Stimulated activated CD8-positive, alpha-beta memory T cell treated with anti-CD3 and anti-CD28 coated beads, Interleukin-4, amount 100 ng/mL, for 24 hours (primary cell): ENCODE measurements around the gene GPBP1.
"Not testable (repeated sequence)": the region's sequence is repeated elsewhere in the genome, so short reads cannot be mapped to it uniquely, and the experiment has no call there.

ENCODE experiments used
- DNase-seq: peaks from one replicate; pipeline ENCODE4 v3.0.0-alpha.2; 2020; ENCODE audit warnings: low read depth

The GPBP1 gene

DNA sequence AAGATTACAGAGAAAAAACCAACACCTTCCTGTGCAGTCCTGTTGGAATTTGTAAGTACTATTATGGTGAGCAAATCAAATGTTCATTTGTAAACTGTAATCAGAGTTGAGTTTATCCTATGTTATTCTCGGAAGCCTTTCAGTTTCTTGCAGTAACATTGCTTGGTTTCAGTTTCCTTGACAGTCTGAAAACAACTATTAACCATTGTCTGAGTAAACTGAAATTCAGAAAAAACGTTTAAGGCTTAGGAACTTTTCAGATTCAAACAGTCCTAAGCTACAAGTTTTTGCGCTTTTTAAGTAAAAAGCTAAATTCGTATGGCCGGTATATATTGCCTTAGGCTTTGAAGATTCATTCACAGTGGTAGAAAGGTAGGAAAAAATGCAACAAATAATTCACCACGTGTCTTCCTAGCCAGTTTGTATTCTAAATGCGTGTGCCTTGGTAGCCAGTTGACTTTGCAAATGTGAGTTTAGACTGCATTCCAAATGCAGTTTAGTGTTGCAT lies 2.5 kb downstream of the GPBP1 start:
- no peak for DNase-seq

DNA sequence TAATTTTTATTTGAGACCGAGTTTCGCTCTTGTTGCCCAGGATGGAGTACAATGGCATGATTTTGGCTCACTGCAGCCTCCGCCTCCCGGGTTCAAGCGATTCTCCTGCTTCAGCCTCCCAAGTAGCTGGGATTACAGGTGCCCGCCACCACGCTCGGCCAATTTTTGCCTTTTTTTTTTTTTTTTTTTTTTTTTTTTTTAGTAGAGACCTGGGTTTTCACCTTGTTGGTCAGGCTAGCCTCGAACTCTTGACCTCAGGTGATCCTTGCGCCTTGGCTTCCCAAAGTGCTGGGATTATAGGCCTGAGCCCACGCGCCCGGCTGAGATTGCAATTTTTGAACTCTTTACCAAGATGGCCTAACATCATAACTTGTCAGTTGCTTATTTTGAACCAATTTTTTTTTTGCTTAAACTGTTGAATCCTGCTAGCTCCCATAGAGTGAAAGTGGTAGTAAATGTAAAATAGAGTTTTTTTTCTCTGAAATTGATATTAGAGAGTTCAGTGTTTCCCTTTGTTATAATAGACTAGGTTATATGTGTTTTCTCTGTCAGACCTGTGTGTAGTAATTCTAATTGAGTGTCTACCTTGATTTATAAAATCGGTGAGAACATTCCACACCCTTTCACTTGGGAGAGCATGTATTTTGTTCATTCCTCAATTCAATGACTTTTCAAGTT lies 3.8 kb downstream of the GPBP1 start:
- DNase-seq: no peak

DNA sequence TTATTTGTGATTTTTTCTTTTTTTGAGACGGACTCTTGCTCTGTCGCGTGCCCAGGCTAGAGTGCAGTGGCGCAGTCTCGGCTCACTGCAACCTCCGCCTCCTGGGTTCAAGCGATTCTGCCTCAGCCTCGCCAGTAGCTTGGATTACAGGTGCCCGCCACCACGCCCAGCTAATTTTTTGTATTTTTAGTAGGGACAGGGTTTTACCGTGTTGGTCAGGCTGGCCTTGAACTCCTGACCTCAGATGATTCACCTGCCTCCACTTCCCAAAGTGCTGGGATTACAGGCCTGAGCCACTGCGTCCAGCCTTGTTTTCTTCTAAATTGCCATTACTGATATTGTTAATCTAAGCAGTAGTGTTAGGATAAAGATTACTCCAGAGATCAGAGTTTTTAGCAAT lies 4.4 kb downstream of the GPBP1 start:
- not testable (repeated sequence) for DNase-seq

DNA sequence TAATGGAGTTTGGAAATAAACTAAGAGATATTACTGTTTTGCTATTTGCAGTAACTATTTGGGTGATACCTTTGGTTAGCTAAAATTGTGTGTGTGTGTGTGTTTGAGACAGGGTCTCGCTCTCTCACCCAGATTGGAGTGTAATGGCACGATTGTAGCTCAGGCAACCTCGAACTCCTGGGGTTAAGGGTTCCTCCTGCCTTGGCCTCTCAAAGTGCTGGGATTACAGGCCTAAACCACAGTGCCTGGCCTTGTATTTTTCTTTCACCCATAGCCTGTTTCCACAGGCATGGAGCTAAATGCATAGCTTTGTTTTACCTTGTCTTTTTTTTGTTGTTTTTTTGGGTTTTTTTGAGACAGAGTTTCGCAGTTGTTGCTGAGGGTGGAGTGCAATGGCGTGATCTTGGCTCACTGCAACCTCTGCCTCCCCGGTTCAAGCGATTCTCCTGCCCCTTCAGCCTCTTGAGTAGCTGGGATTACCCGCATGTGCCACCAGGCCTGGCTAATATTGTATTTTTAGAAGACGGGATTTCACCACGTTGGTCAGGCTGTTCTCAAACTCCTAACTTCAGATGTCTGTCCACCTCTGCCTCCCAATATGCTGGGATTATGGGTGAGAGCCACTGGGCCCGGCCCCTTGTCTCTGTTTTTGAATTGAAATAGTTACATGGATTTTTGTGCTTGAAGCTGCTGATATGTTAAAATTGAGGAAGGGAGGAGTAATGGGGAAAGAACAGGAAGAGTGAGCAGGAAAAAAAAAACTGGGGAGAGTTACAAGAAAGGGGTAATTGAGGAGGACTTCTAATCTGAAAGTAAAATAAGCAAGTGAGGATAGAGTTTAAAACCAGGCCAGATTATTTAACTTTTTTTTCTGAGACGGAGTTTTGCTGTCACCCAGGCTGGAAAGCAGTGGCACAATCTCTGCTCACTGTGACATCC lies 5.7 kb downstream of the GPBP1 start:
- no peak for DNase-seq

DNA sequence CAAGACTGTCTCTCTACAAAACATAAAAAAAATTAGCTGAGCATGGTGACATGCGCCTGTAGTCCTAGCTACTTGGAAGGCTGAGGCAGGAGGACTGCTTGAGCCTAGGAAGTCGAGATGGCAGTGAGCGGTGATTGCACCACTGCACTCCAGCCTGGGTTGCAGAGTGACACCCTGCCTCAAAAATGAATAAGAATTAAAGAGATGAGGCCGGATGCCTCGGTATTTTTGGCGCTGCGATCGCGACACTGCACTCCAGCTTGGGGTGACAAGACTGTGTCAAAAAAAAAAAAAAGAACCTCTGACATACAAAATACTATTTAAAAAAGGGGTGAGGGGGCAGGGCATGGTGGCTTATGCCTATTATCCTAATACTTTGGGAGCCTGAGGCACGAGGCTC lies 7.3 kb downstream of the GPBP1 start:
- no peak for DNase-seq

DNA sequence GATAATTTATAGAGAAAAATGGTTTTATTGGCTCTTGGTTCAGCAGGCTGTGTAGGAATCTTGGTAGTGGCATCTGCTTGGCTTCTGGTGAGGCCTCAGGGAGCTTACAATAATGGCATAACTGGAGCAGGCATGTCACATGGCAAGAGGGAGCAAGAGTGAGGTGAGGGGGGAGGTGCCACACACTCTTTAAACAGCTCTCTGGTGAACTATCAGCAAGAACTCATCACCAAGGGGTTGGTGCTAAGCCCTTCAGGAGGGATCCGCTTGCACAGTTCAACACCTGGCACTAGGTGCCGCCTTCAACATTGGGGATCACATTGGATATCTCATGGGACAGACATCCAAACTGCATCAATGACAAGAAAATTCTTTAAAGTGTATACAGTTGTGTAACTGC lies 10.5 kb downstream of the GPBP1 start:
- DNase-seq: no peak

DNA sequence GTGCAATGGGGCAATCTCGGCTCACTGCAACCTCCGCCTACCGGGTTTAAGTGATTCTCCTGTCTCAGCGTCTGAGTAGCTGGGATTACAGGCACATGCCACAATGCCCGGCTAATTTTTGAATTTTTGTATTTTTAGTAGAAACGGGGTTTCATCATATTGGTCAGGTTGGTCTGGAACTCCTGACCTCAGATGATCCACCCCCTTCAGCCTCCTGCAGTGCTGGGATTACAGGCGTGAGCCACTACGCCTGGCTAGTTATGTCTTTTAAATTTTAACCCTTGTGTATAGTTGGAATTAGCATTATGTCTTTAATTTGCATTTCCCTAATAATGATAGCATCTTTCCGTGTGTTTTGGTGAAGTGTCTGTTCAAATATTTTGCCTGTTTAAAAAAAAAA lies 11.5 kb downstream of the GPBP1 start:
- no peak for DNase-seq

DNA sequence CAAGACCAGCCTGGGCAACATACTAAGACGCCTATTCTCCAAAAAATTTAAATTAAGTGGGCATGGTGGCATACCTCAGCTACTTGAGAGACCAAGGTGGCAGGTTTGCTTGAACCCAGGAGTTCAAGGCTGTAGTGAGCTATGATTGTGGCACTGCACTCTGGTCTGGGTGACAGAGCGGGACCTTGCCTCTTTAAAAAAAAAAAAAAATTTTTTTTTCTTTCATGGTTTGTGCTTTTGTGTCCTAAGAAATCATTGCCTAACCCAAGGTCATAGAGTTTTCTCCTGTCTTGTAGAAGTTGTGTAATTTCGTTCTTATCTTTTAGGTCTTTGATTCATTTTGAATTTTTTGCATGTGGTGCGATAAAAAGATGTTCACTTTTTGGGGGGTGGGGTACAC lies 12.3 kb downstream of the GPBP1 start:
- no peak for DNase-seq

DNA sequence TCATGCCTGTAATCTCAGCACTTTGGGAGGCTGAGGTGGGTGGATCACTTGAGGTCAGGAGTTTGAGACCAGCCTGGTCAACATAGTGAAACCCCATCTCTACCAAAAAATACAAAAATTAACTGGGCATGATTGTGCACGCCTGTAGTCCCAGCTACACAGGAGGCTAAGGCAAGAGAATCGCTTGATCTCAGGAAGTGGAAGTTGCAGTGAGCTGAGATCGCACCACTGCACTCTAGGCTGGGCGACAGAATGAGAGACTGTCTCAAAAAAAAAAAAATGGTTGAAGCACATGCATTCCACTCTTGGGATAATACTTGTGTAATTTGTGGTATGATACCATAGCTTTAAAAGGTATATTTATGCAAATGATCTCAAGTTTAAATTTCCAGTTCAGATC lies 14.1 kb downstream of the GPBP1 start:
- not testable (repeated sequence) for DNase-seq

DNA sequence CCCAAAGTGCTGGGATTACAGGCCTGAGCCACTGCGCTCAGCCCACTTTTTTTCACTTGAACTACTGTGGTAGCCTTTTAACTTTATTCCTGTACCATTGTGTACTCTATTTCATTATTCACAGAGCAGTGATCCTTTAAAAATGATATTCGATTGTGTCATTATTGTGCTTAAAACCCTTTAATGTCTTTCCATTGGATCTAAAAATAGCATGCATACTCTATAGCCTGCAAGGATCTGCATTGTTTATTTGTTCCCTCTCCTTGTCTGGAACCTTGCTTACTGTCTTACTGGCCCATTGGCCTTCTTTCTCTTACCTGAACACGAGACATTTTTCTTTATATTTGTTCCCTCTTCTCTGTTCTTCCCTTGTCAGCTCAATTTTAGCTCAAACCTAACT lies 15.7 kb downstream of the GPBP1 start:
- DNase-seq: no peak

DNA sequence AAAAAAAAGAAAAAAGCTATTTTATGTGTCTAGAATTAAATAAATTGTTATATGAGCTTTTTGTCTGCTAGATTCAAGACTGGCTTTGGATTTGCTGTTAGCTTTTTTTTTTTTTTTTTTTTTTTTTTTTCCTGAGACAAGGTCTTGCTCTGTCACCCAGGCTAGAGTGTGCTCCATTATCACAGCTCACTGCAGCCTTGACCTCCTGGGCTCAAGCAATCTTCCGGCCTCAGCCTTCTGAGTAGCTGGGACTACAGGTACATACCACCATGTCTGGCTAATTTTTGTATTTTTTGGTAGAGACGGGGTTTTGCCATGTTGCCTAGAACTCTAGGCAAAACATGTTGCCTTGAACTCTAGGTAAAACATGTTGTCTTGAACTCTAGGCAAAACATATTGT lies 16.7 kb downstream of the GPBP1 start:
- DNase-seq: no peak

DNA sequence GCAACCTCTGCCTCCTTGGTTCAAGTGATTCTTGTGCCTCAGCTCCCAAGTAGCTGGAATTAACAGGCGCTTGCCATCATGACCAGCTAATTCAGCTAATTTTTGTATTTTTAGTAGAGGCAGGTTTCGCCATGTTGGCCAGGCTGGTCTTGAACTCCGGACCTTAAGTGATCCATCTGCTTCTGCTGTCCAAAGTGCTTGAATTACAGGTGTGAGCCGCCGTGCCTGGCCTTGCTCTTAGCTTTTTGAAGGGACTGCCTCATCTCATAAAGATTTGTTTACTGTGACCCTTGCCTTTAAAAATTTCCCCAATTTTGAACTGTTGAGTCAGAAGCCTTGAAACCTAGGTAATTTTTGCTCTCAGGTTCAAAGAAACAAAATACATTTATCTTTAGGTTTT lies 17.3 kb downstream of the GPBP1 start:
- DNase-seq: no peak

DNA sequence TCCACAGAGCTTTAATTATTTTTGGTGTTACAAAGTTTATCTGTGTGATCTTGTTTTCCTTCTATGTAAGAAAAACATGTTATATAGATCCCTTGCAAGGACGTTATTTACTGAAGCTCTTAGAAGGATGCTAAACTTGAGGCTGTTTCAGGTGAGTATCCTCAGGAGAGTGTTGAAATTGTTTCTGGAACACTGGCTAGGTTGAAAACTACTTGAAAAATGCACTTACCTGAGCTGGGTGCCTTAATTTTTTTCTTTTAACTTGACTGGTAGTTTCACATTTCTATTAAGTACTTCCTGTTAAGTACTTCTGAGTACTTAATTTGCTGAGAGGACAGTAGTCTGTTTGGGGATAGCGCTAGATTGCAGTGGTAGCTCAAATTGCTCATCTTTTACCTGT lies 18.1 kb downstream of the GPBP1 start:
- DNase-seq: no peak

DNA sequence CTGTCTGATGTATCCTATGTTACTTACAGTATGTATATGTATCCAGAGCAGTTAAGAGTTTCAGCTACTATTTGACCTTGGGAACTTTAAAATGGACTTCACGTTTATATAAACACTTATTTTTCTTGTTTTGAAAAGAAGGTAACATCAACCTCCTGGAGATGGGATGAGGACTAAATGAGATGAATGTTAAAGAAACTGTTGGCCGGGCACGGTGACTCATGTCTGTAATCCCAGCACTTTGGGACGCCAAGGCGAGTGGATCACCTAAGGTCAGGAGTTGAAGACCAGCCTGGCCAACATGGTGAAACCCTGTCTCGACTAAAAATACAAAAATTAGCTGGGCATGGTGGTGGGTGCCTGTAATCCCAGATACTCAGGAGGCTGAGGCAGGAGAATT lies 19.0 kb downstream of the GPBP1 start:
- not testable (repeated sequence) for DNase-seq

DNA sequence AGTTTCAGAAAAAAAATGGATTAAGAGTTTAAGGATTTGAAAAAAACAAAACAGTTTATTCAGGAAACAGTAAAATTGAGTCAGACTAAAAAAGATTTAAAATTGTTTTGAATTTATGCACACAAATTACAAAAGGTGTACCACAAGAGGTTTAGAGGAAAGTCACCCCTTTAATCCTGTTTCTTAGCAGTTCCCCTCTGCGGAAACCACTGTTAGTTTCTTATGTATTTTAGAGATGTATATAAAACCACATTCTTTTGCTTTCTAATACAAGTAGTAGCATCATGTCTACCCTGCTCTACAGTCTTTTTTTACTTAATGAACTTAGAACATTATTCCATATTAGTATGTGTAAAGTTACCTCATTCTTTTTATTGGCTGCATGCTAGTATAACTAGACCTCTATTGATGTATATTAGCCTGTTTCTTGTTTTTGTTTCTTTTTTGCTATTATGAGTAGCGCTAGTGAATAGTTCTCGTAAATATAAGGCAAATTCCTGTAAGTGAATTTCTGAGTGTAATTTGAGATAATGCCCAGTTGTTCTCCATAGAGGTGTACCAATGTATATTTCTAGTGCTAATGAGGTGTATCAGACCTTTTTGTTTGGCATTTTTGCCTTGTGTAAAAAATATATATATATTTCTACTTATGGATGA lies 20.0 kb downstream of the GPBP1 start:
- no peak for DNase-seq

DNA sequence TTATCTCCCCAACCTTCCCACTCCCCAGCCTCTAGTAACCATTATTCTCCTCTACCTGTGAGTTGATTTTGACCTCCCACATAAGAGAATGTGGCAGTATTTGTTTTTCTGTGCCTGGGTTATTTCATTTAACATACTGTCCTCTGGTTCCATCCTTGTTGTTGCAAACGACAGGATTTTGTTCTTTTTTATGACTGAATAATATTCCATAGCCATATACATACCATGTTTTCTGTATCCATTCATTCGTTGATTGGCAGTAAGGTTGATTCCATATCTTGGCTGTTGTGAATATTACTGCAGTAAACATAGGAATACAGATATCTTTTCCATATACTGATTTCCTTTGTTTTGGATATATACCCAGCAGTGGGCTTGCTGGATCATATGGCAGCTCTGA lies 20.8 kb downstream of the GPBP1 start:
- no peak for DNase-seq

DNA sequence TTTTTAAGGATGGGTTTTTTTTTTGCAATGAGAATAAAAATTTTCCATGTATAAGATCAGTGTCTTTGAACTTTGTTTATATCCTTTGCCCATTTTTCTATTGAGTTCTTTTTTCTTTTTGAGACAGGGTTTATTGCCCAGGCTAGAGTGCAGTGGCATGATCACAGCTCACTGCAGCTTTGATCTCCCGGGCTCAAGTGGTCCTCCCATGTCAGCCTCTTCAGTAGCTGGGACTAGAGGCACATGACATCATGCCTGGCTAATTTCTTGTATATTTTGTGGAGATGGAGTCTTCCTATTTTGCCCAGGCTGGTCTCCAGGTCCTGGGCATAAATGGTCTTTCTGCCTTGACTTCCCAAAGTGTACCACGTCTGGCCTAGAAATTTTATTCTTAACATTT lies 21.2 kb downstream of the GPBP1 start:
- no peak for DNase-seq

DNA sequence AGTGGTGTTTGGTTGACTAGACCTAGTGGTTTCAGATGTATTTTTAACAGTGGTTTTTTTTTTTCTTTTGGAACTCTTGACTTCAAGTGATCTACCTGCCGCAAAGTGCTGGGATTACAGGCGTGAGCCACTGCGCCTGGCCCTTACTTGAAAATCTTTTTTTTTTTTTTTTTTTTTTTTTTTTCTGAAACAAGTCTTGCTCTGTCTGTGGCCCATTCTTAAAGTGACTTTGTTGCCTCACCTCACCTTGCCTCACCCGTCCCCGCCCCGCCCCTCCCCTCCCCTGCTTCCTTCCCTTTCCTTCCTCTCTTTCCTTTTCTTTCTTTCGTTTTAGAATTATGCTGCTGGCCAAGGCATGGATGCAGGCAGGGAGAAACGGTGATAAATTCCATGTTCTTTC lies 26.0 kb downstream of the GPBP1 start:
- DNase-seq: no peak

DNA sequence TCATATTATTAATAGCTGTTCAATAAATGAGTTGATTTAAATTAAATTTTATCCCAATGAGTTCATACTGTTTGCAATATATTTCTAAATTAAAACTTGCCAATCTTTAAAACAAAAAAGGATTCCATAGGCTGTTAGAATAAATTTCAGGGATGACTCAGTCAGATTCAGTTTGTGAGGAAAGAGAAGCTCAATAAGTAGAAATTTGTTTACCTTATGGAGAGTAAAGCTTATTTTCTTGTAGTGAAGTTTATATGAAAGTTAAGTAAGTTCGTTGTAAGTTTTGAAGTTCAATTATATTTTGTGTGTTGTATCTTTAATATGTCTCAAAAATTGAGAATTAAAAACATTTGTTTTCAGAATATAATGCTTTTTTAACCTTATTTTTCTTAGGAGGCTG lies 29.0 kb downstream of the GPBP1 start:
- DNase-seq: no peak

DNA sequence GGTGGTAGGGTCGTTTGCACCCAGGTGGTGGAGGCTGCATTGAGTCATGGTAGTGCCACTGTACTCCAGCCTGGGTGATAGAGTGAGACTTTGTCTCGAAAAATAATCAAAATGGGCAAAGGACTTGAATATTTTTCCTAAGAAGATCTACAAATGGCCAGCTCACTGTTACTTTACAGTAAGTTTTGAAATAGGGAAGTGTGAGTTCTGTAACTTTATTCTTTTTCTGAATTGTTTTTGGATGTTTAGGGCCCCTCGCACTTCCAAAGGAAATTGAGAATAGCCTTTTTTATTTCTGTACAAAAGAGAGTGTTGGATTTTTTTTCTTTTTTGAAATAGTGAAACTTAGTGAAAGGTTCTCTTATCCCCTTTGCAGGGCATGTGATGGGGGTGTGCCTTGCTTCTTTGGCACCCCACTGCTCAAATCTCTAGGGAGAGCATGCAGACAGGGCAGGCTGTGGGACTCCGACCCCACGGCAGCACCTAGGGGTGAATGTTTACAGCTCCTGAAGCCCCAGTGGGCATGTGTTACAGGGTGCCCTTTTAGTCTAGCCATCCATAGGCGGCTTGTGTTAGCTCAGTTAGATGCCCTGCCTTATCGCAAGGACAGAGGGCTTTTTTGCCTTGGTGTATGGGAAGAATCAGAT lies 33.3 kb downstream of the GPBP1 start:
- no peak for DNase-seq

DNA sequence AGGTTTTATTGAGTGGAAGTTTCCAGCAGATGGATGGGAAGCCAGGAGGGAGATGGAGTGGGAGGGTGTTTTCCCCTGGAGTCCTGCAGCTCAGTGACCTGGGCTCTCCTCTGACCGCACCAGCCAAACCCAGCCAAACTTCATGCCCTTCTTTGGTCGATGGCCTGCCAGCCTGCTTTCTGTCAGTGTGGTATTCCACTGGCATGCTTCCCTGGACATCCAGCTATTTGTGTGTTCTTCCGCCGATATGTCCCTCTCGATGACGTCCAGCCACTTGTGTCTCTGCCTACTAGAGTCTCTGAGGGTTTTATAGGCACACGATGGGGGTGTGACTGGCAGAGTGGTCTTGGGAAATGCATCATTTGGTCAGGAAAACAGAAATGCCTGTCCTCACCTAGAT lies 33.8 kb downstream of the GPBP1 start:
- no peak for DNase-seq

DNA sequence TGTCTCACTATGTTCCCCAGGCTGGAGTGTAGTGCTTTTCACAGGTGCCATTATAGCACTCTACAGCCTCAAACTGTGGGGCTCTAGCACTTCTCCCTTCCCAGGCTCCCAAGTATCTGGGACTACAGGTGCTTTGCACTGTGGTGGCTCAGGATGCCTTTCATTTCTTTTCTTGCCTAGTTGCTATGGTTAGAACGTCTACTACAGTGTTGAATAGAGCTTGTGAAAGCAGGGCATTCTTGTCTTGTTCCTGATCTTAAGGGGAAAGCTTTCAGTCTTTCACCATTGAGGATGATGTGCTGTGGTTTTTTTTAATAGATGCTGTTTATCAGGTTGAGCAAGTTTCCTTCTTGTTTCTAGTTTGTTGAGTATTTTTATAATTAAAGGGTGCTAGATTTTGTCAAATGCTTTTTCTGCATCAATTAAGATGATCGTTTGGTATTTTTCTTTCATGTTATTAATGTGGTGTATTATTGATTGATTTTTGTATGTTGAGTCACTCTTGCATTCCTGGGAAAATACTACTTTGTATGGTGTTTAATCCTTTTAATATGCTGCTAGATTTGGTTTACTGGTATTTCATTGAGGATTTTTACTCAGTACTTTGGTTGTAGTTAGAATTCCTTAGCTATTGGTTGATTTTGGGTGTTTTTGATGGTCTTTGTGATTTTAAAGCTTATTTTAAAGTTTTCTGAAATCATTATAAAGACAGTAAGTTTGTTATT lies 35.6 kb downstream of the GPBP1 start:
- DNase-seq: no peak
